Panc1 (cell line): ENCODE measurements around the gene PUS1. TPM values are rescaled to one million over a fixed set of nuclear protein-coding genes. Genes with fewer than 3 reads are reported as not detected.

Experiments used
- ATAC-seq: fragments of 200-7000 bp; cut with Tn5 transposase; 2 replicates; pipeline ENCODE4 v1.9.1; 2020; ENCODE audit warnings: mild to moderate bottlenecking, moderate library complexity
- BruUV-seq: library from RNA; stranded (reverse); fragments of 400-500 nt; replicated peaks from 2 replicates; lab custom pipeline; 2021; lab: Mats Ljungman, UMichigan
- CTCF ChIA-PET: fragments of 300-600 bp; sonication (Branson Sonifier 250); formaldehyde crosslinking; loops from one replicate; lab custom pipeline; 2022; ENCODE audit warnings: antibody characterized with exemption; lab: Charles Lee
- POLR2A ChIA-PET: fragments of 300-600 bp; sonication (Branson Sonifier 250); formaldehyde crosslinking; loops from one replicate; lab custom pipeline; 2022; ENCODE audit warnings: antibody characterized with exemption; lab: Charles Lee
- DNase-seq: peaks from one replicate; pipeline ENCODE4 v3.0.0-alpha.2; 2010; ENCODE audit warnings: low read depth, low spot score
- H3K27ac ChIP-seq: 2 replicates; pipeline ENCODE4 v1.5.1; 2011; ENCODE audit warnings: mild to moderate bottlenecking, low read length, inconsistent platforms
- H3K27me3 ChIP-seq: fragments of 200-500 bp; sonication (Bioruptor generic); 2 replicates; pipeline ENCODE4 v1.6.0; 2014; ENCODE audit warnings: low read length, inconsistent platforms; ENCODE audit not compliant: control insufficient read depth, insufficient read depth
- H3K36me3 ChIP-seq: fragments of 200-500 bp; sonication (Bioruptor generic); 2 replicates; pipeline ENCODE4 v1.5.1; 2014; ENCODE audit warnings: inconsistent platforms, mild to moderate bottlenecking, low read length, moderate library complexity; ENCODE audit not compliant: control insufficient read depth, insufficient read depth
- H3K4me1 ChIP-seq: 2 replicates; pipeline ENCODE4 v1.5.1; 2011; ENCODE audit warnings: inconsistent platforms, mild to moderate bottlenecking, low read length, moderate library complexity; ENCODE audit not compliant: control insufficient read depth, insufficient read depth
- H3K4me3 ChIP-seq, 2 experiments: 2 replicates each; pipeline ENCODE4 v1.5.1; 2011 to 2012; ENCODE audit warnings: low read depth in 2 of 2, low read length in 2 of 2, mild to moderate bottlenecking in 2 of 2, inconsistent platforms in 1 of 2, moderate library complexity in 1 of 2
- H3K9me3 ChIP-seq: fragments of 200-500 bp; sonication (Bioruptor generic); 2 replicates; pipeline ENCODE4 v1.5.1; 2014; ENCODE audit warnings: low read depth, mild to moderate bottlenecking, inconsistent platforms, low read length, moderate library complexity; ENCODE audit not compliant: control insufficient read depth, insufficient read depth
- CTCF ChIP-seq: fragments of 450-650 bp; IDR thresholded peaks from 2 replicates; pipeline ENCODE4 v1.5.1; 2017; ENCODE audit warnings: mild to moderate bottlenecking
- POLR2AphosphoS5 ChIP-seq: IDR thresholded peaks from 2 replicates; pipeline ENCODE4 v1.6.1; 2012; ENCODE audit warnings: mild to moderate bottlenecking, low read depth, low read length, moderate library complexity
- SIN3A ChIP-seq: IDR thresholded peaks from 2 replicates; pipeline ENCODE4 v1.6.1; 2012; ENCODE audit warnings: low read depth, mild to moderate bottlenecking, low read length, moderate library complexity, borderline replicate concordance; ENCODE audit not compliant: insufficient read depth
- TCF7L2 ChIP-seq: IDR thresholded peaks from 2 replicates; pipeline ENCODE4 v1.6.1; 2011; ENCODE audit warnings: mild to moderate bottlenecking, low read depth, low read length, inconsistent platforms
- in situ Hi-C: cut with HindIII; loops from 2 replicates; pipeline ENCODE4 v1.10.0; 2016; ENCODE audit warnings: low sequenced_read_pairs, low pct_unique_long_range_greater_than_20kb
- intact Hi-C: fragments of 100-400 bp; cut with micrococcal nuclease; formaldehyde crosslinking; loops from one replicate; pipeline ENCODE4 v1.10.0; 2022; ENCODE audit not compliant: unreplicated experiment
- total RNA-seq: library from RNA; stranded (reverse); gene quantifications from one replicate; pipeline ENCODE4 v1.2.1, GENCODE V29; 2021; ENCODE audit not compliant: unreplicated experiment
- TF ChIP-seq, protein P1 (sequence below), 2 experiments: IDR thresholded peaks; 2 replicates each; pipeline ENCODE4 v1.6.1; 2011 to 2012; ENCODE audit warnings: low read depth in 2 of 2, control low read depth in 1 of 2, low read length in 1 of 2, mild to moderate bottlenecking in 1 of 2, moderate library complexity in 1 of 2; ENCODE audit not compliant: insufficient read depth in 1 of 2

The PUS1 gene
- total RNA-seq, 1 experiment from 2014 or later: 108 TPM

- no peaks in the 10 kb centered on the region for H3K9me3 ChIP-seq
- no peak overlapping the region for H3K4me3 ChIP-seq
- ChIA-PET POLR2A (no interaction called here), CTCF (no interaction called here)
- H3K27ac ChIP-seq: no peak overlapping the region
- no peaks in the 10 kb centered on the region for H3K27me3 ChIP-seq
- no peaks in the 10 kb centered on the region for H3K36me3 ChIP-seq
- DNase-seq (no peak), ATAC-seq (peak; percentile 15; the same call in 1 of the 2 replicates)
- no peak for TF ChIP-seq TCF7L2
- TF ChIP-seq SIN3A: no peak
- TF ChIP-seq POLR2AphosphoS5: no peak
- TF ChIP-seq CTCF: no peak
- TF ChIP-seq, protein P1, sequence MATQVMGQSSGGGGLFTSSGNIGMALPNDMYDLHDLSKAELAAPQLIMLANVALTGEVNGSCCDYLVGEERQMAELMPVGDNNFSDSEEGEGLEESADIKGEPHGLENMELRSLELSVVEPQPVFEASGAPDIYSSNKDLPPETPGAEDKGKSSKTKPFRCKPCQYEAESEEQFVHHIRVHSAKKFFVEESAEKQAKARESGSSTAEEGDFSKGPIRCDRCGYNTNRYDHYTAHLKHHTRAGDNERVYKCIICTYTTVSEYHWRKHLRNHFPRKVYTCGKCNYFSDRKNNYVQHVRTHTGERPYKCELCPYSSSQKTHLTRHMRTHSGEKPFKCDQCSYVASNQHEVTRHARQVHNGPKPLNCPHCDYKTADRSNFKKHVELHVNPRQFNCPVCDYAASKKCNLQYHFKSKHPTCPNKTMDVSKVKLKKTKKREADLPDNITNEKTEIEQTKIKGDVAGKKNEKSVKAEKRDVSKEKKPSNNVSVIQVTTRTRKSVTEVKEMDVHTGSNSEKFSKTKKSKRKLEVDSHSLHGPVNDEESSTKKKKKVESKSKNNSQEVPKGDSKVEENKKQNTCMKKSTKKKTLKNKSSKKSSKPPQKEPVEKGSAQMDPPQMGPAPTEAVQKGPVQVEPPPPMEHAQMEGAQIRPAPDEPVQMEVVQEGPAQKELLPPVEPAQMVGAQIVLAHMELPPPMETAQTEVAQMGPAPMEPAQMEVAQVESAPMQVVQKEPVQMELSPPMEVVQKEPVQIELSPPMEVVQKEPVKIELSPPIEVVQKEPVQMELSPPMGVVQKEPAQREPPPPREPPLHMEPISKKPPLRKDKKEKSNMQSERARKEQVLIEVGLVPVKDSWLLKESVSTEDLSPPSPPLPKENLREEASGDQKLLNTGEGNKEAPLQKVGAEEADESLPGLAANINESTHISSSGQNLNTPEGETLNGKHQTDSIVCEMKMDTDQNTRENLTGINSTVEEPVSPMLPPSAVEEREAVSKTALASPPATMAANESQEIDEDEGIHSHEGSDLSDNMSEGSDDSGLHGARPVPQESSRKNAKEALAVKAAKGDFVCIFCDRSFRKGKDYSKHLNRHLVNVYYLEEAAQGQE (IDR thresholded peaks at IDR 0.05; ENCODE audit: insufficient read depth in 1 of 2, low read depth in 2 of 2, low read length in 1 of 2): no peak
- BruUV-seq: TSS peak; percentile 90
- intact Hi-C loops (no loop called here), in situ Hi-C loops (no loop called here)
- H3K4me1 ChIP-seq: no peaks in the 10 kb centered on the region
These were observed 7.0 kb upstream of the PUS1 start for GRCh38 chr12:131921866-131922769.

DNA sequence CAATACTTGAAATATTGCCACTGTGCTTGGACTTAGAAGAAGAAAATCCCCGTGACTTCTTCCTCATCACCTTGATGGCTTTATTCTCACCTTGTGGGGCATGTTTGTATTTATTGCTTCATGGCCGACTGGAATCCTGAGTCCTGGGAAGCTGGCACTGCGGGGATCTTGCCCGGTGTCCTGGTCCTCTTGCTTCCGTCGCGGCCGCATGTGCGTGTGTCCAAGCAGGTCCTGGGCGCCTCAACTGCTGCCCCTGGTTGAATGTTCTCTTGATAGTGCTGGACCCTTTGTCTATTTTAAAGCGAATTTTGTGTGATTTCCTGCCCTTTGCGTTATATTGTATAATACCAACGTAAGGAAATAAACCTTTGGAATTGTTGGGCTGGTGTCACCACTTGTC lies 6.3 kb upstream of the PUS1 start:
- POLR2A ChIA-PET: no interaction called here
- BruUV-seq: no TSS peak
- in situ Hi-C loops (no loop called here), intact Hi-C loops (no loop called here)
- no peak for DNase-seq
- no peak overlapping the region for H3K27ac ChIP-seq
- no peak overlapping the region for H3K4me3 ChIP-seq
- H3K4me1 ChIP-seq: no peaks in the 10 kb centered on the region
- H3K36me3 ChIP-seq: no peaks in the 10 kb centered on the region
- no peaks in the 10 kb centered on the region for H3K27me3 ChIP-seq
- ATAC-seq: no peak
- TF ChIP-seq CTCF (no peak), SIN3A (no peak)
- CTCF ChIA-PET: no interaction called here
- no peaks in the 10 kb centered on the region for H3K9me3 ChIP-seq
